NCI-H2107 treated with DMSO at 0.1 percent for 48 hours (cell line): ENCODE measurements around the gene NOS1AP.

Experiments
- DNase-seq: peaks from one replicate; lab custom pipeline; 2025; ENCODE audit not compliant: unreplicated experiment; lab: John Stamatoyannopoulos, UW

Gene NOS1AP

DNA sequence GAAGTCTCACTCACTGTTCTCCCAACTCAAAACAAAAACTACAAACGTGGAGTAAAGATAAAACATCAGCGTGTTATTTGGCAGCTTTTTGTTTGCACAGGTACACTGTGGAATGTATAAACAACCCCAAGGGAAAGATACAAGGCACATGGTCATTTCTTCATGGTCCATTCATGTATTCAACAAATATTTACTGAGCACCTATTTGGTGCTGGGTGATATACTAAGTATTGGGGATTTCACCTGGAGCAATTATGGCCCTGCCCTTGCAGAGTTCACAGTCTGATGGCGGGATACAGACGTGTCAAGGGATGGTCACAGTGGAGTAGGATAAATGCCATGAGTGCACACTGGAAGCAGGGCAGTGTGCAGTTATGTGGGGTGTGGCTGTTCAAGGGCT lies 171.1 kb downstream of the NOS1AP start:
- DNase-seq, result no peak

DNA sequence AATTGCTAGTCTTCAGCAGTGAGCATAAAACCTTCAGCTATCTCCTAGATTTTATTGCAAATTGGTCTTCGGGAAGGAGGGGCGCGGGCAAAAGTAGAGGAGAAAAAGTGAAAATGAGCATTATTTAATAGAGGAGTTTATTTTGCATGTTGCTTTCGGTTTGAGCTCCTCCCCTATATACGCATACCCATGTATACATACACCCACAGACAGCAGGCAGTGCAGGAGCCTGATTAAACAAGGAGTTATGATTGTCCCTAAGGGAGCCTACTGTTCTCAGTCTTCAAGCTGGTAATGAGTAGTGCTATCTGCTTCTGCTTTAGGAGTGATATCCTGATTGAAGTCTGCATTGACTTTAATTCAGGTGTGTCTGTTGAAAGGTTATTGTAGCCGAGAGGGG lies 173.3 kb downstream of the NOS1AP start:
- DNase-seq, result no peak

DNA sequence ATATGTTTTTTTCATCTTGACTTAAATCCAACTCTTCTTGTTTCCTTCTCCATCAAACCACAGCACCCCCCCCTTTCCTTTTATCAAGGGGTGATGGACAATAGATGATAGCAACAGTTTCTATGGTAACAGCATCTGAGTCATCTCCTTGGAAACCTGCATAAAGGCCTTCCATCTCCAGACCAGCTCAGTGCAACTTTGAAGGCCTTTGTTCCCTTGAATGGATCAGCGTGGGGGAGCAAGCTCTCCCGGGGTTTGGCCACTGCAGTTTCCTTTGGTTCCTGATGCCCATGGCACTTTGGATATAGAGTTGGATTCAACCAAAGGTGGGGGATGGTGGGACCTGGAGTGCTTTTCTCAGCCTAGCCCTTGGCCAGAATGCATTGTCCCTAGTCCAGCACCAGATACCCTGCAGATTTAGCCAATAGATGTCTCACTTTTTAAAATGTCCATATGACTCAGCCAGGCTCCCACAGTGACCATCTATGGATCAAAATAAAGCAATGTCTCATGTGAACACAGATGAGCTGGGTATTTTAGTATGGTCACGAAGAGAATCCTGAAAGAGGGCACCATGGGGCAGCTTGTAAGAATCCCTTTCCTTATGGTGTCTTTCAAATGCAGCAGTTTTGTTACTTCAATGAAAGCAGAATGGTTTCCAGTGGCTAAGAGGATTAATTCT lies 179.5 kb downstream of the NOS1AP start:
- DNase-seq, result no peak

DNA sequence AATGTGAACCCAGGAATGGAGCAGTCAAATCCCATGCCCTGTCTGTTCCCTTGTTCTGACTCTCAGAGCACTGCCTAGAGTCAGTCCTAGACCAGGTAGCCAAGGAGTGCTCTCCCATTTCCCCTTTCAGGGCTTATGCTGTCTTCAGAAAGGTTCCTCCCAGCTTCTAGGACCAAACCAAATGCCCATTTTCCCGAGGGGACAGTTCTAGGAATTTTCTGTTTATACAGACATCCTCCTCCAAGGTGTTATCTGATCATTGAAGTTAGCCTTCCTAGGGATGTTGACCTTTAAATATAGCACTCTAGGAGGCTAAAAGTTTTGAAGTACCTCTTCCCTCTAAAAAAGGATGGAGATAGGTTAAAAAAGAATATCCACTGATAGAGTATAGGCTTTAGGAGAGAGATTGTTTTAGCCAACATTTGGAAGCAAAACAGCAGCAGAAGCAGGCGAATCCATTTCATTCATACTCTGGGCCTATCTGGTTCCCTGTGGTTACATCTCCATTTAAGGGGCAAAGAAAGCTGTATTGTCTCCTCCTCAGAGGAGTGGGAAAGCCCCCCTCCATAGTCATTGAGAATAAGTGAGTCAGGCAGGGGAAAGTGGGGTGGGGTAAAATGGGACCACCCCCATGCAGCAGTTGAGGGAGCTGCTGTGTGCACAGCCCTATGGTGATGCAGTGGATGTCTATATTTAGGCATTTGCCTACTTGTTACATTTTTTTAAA lies 180.7 kb downstream of the NOS1AP start:
- DNase-seq, result no peak

DNA sequence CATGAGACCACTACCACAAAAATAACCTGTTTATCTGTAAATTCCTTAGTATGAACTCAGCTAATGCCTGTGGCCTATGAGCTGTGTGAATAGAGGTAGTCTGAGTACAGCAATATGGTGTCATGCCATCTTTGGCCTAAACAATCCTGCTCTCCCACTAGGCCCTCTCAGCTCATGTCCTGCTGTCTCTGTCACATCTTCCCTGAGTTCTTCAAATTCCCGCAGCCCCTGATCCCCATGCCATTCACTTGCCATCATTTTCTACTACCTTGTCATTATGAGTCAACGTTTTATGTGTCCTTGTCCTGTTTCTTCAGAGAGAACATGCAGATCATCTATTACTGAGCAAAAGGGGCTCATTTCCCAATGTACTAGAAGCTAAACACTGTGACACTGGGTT lies 181.6 kb downstream of the NOS1AP start:
- no peak for DNase-seq

DNA sequence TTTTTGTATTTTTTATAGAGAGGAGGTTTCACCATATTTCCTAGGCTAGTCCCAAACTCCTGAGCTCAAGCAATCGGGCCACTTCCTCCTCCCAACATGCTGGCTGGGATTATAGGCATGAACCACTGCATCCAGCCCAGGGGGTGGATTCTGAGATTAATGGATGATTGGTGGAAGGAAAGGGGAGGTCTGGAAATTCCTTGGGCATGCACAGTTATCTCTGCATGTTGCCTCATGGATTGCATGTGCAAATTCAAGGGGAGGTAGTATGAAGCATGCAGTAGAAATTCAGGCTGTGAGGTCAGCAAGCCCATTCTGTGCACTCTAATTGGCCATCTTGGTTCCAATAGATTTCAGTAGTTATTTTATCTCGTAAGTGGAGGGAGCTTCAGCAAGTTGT lies 182.7 kb downstream of the NOS1AP start:
- no peak for DNase-seq

DNA sequence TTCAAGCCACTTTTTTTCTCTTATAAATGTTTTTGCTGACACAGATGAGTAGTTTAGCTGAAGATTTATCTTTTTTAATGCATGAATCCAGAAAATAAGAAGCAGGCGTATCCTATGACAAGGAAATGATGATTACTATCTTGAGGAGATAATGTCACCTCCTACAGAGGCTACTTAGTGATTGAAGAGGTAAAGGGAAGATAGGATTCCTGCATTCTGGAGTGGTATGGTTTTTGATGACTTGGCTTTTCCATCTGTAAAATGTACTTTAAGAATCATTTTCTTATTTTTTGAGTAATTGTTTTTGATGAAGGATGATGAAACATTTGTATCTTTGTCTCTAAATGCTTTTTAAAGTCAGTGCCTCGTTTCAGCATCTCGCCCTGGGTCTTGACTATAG lies 184.3 kb downstream of the NOS1AP start:
- no peak for DNase-seq

DNA sequence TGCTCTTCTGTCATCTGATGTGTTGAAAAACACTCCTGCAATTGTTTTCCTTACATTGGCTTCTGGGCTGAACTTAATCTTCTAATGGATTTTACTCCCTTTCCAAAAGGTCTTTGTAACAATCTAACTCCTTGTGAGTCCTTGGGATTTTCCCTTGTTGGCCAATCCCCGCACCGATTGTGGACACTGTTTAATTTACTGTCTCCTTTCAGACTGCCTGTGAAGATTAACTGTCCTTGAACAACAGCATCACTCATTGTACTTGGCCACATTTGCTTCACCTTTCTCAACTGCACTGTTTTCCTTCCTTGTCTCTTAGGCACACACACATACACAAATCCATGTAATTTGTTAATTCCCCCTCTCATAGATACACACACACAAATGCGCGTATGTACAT lies 186.8 kb downstream of the NOS1AP start:
- DNase-seq, result no peak

DNA sequence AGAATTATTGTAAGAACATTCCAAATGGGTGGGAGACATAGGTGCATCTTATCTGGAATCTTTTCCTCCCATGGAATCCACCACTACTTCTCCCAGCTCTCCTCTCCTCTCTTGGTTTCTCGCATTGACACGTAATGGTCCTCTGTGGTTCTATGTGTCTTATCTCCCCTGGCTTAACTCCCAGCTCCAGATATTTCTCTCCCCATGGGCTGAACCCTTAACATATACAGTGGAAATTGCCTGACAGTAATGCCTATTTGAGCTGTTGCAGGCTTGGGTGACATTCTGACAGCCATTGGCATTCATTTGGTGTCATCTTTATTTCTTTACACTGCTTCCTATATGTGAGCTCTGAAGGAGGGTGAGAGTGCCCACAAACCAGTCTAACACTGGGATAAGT lies 188.9 kb downstream of the NOS1AP start:
- no peak for DNase-seq

DNA sequence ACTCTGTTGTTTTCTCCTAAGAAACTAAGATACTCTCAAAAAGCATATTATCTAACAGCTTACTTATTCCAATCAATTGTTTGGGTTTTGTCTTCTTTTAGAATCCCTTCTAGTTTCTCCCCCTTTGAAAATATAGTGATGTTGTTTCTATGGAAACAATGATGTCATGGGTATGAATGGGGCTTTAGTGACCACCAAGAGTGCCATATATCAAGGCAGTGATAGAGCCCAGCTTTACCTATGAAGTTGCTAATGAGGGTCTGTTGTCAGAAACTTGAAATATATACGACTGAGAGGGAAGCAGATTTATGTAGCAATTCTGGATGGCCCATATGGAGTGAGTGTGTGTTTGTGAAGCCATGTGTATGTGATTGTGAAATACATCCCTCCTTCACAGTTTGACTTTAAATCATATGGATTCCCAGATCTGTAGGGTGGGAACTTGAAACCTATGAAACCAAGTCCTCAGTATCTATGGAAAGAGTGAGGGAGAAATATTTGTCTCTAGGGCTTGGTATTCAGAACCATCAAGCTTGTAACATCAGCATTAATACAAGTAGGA lies 190.5 kb downstream of the NOS1AP start:
- no peak for DNase-seq

DNA sequence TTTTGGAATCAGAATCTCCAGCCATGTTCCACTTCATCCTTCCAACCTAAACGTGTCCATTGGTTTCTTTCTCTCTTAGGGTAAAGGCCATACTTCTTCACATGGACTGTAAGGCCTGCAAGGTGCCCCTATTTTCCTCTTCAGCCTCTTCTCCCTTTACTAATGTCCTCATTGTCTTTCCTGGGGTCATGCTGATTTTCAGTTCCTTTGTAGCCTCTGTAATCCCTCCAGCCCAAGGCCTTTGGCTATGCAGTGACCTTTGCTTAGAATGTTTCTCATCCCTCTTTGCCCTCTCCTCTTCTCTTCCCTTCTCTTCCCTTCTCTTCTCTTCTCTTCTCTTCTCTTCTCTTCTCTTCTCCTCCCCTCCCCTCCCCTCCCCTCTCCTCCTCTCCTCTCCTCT lies 194.6 kb downstream of the NOS1AP start:
- DNase-seq, result no peak

DNA sequence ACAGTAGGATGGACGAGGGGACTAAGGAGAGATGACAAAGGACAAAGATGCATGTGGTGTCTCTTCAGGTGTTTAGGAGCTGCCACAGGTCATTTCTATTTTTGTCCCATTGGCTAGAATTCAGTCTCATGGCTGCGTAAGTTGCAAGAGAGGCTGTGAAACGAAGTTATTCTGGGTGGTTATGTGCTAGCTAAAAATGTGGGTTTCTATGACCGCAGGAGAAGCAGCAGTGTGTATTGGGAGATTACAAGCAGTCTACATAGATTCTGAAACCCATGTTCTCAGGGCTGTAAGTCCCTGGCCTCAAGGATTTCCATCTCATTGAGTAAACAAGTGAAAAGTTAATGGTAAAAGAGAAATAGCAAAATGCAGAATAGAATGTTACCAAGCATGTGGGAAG lies 196.5 kb downstream of the NOS1AP start:
- DNase-seq, result no peak

DNA sequence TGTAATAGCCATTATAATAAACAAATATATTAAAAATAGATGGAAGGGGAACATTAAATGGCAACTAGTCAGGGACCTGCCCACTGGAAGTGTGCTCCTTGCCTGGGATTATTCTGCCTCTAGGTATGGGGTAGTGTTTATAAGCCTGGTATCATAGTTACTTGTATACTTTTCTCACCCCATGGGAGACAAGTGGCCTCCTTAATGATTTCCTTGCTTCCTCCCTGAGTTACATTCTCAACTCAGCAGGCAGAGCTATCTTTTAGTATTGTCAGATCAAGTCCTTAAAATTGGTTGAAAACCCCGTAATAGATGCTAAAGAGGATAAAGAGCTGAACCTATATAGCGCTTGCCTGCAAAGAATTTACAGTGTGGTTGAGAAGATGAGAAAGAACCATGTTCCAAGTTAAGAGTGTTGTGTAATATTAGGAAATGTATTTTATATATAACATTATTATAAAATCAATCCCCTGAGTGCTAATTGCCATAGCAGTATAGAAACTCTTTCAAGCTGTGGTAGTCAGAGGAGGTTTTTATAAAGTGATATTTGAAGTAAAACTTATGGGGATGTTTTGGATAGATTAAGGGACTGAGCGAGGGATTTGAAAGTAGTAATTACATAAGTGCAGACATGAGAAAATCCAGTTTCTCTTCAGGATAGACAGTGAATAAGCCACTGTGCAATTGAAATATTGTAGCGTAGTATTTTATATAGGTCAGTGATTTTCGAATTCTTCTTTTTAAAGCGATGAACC lies 200.7 kb downstream of the NOS1AP start:
- DNase-seq, result no peak

DNA sequence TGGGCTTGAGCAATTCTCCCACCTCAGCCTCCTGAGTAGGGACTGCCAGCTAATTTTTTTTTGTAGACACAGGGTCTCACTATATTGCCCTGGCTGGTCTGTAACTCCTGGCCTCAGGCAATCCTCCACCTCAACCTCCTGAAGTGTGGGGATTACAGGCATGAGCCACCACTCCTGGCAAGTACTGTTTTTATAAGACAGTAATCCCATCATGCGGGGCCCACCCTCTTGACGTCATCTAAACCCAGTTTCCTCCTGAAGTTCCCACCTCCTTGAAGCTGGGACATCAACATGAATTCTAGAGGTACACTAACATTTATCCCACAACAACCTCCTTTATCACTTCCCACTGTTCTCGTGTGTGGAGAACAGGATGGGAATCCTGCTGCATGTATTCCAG lies 202.5 kb downstream of the NOS1AP start:
- no peak for DNase-seq

DNA sequence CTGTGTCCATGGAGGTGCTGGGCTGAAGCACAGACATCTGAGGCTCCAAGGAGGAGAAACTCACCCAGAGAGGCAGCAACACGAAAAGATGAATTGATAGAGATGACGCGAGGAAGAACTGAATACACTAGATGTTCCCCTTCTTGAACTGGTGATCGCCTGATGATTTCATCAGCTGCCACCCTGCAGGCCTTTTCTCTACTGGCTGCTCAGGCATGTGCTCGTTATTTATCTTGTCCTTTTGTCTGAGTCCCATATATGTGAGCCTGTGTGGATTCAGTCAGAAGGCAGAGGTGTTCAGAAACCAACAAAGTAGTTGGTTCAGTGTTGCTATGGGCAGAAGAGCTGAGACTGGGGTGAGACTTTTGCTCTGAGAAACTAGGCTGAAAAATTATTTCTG lies 202.9 kb downstream of the NOS1AP start:
- DNase-seq, result no peak

DNA sequence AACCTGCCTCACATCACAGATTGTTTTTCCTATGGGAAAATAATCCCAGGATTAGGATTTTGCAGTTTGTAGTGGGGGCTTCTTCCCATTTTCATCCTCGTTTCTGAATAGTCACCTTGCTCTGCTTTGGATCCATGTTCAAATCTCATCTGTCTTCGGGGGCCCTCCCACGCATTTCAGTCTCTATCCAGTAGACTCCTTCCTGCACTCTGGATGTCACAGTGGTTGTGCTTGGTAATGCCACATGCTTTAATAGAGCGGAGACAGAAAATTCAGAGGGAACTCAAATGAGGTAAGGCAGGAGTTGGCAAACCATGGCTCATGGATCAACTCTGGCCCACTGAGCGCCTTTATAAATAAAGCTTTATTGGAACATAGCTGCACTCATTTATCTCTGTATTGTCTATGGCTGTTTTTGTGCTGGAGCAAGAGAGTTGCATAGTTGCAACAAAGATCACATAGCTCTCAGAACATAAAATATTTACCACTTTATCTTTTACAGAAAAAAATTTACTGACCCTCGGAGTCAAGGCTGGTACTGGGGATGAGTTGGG lies 206.2 kb downstream of the NOS1AP start:
- no peak for DNase-seq

DNA sequence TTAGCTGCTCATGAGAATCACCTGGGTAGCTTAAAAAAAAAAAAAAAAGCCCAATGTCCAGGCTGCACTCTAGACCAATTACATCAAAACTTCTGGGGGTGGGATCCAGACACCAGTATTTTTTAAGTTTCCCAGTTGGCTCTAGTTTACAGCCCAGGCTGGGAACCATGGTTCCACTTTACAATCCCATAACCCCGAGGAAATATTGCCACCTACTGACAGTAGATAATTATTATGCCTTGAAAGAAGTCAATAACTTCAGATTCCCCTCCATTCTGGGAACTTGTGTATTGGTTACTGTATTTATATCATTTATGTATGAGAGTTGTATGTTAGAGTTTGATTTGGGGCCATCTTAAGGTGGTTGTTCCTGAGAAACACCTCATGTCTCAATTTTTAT lies 207.0 kb downstream of the NOS1AP start:
- peak; percentile 47 for DNase-seq

DNA sequence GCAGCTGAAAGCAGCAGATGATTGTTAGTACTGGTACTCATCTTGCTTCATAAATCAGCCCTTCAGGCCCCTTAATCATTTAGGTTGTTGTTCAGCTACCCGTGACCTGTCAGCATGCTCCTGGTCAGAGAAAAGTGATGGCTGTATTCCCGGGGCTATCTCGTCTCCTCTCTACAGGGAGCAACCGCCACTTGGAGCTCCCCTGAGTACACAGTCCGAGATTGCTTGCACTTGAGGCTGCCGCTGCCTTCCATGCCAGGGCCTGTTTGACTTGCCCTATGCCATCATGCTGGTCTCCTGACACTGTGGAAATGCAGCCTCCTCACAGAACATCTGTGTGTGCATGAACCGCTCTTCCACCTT lies 209.6 kb downstream of the NOS1AP start:
- peak; percentile 14 for DNase-seq

DNA sequence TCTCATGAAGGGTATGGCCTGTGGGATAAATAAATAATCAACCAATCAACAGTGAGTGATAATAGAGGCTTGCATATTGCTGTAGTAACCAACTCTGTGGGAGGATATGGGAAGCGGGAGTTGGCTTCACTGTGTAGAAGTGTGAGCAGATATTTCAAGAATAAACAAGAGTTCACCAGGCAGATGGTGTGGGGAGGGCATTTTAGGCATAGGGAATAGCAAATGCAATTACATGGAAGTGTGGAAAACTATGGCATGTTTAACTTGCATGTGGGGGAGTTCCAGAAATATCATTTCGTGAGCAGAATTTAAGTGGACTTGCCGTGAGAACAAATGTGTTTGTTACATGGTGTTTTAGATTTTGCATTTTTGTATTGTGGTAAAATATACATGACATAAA lies 211.9 kb downstream of the NOS1AP start:
- DNase-seq, result no peak

DNA sequence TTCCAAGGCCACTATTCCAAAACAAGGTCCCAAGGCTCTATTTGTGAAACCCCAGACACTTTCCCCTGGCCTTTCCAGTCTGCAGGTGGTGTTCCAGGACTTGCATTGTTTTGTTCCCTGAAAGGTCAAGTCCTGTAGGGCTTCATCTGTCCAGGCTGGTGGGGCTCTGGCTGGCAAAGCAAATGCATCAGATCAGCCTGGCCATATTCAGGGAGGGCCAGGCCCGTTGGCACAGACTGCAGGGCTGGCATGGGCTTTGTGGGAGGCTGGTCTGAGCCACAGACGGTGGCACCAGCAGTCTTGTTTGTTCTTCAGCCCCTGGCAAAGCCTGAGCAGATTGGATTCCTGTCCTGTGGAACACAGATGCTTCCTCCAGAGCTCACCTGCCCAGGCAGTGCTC lies 214.2 kb downstream of the NOS1AP start:
- DNase-seq, result no peak

DNA sequence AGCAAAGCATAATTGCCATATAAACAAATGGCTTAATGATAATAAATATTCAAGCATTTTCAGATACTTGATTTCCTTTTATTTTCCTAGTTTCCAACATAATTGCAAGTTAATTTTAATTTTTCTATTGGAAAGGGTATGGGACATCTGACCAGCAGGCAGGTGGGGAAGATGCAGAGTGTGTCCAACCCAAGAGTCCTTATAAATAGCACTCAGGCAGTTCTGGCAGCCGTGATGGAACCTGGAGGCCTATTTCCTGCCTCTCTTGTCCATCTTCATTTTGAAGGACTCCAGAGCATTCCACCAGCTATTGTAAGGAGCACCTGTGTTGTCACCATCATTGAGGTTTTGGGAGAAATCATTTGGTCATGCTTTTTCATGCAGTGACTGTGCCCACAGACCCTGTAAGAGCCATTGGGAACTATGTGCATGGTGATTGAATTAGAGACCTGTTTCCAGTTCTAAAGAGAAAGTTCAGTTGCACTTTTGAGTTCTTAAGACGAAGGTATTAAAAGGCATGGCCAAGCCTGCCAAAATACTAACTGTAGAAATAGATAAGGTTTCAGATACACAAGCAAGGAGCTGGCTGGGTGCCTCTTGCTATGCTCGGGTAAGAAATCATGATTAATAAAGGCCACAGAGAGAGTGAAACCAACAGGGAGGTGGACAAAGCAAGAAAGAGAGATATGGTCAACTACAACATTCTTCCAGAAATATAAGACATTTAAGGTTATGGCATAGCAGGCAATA lies 214.9 kb downstream of the NOS1AP start:
- no peak for DNase-seq
